NCI-H2107 treated with DMSO at 0.1 percent for 48 hours (cell line): Measurements from ENCODE around the gene PRKAR1A.
A peak's percentile ranks its signal among the peaks of the same experiment; 100 is the strongest.
"Not testable (repeated sequence)": the region's sequence is repeated elsewhere in the genome, so short reads cannot be mapped to it uniquely, and the experiment has no call there.

Experiments used
- DNase-seq: peaks from one replicate; lab custom pipeline; 2025; ENCODE audit not compliant: unreplicated experiment; lab: John Stamatoyannopoulos, UW

PRKAR1A gene

DNA sequence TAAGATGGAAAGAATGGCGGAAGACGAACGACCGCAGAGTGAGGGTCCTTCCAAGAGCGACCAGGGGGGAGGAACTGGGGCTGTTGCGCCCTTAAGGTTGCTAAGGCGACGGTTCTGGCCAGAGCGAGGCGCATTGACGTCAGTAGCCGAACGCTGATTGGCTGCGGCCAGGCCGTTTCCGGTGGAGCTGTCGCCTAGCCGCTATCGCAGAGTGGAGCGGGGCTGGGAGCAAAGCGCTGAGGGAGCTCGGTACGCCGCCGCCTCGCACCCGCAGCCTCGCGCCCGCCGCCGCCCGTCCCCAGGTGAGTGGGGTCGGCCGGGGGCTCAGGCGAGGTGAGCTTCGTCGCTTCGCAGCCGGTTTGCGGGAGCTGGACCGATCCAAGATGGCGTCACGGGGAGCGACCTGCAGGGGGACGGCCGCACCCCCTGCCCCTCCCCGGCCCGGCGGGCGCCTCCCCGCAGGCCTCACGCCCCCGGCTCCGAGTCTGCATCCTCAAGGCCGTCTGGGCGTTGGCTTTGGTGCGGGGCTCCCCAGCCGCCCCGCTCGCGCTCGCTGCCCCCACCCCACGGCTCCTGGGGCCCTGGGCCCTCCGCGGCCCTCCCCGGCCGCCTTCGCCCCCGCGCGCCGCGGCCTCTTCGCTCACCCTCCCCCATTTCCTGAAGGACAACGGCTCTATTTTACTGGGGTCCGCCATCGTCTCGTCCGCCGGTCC is at the start of gene PRKAR1A:
PRKAR1A (plus strand) TSS at position 184 of the 713 bp plus-strand sequence. CDS start 2,970 bp downstream, outside the sequence.
- DNase-seq = peak; percentile 78

DNA sequence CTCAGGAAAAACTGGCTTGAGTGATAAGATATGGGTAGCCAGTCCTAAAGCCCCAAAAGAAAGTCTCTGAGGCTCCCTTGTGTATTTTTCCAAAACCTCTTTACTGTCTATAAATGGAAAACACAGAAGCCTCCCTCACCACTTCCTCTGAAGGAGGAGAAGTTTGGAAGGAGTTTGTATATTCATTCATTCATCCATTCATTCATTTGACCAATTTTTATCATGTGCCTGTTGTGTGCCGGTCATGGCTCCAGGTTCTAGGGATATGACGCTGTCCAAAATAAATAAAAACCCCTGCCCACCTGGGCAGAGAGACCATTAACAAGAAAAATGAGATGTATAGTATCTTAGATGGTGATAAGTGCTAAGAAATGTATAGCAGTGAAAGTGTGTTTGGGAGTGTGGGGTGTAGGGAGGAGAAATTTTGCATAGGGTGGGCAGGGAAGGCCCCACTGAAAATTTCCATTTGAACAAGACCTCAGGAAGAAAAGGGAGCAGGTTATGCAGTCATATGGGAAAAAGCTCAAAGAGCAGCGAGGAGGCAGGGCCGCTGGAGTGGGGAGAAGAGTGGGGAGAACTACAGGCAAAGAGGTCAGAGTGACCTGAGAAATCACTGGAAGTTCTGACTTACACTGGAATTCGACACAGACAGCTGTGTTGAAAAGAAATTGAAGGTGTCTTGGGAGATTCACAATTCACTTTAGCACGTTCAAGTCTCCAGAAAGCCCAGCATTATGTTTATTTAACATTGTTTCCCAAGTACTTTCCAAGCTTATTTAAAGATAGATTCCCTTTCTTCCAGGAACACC is 48.8 kb upstream of the PRKAR1A start:
- DNase-seq = no peak

DNA sequence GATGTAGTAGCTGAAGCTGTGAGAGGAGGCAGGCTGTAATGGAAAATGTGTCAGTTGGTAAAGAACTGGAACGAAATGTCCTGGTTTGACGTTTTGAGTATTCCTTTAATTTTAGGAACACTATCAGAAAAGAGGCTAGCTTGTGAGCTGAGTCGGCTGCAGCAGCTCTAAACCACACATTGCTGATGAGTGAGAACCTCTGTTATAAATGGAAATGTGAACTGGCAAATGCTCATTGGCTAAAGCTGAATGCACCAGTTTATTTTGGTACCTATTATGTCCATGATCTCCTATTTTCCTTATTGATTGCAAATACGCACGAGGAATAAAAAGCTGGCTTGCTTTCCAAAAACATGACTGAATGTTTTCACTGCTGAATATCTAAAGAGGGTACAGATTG is 43.9 kb upstream of the PRKAR1A start:
- no peak for DNase-seq

DNA sequence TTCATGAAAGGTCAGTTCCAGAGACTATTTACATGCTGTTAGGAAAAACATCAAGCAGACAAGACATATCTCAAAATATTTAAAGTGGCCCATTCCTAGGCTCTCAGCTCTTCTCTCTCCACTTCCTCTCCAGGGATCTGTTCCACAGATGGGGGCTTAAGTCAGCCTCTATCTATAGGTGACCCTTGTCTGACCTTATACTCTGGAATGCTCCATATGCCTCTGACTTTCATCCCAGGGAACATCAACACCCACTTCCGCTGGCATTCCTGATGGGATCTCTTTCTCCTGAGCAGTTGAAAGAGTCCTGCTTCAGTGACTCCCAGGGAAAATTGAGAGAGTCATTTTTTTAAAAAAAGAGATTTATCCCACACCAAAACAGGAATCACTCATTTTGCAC is 43.4 kb upstream of the PRKAR1A start:
- no peak for DNase-seq

DNA sequence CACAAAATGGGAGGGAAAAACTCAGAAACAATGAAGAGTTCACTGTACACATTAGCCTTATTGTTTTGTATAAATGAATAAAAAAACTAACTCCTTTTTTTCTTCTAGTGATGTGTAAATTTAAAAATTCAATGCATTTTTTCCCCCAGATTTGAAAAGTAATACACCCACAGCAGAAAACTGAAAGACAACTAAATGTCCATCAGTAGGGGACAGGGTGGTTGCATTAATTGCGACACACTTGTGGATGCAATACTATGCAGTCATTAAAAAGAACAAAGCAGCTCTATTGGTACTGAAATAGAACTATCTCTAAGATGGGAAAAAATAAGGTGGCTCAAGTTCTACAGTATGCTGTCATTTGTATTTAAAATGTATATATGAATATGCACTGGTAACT is 41.3 kb upstream of the PRKAR1A start:
- no peak for DNase-seq

DNA sequence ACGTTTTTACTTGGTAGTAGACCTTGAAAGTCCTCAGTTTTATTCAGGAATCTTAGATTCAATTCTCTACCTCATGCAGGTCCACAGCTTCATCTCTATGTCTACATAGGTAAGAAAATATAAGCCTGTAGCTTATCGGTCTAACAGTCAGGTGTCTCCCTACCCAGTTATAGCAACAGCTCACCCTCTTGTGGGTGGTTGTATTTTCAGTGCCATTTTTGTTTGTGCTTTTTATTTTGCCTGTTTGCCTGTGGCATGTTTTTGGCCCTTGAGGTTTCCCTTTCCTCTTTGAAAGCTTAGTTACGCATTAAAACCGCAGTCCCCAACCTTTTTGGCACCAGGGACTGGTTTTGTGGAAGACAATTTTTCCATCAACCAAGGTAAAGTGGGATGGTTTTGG is 31.3 kb upstream of the PRKAR1A start:
- DNase-seq = no peak

DNA sequence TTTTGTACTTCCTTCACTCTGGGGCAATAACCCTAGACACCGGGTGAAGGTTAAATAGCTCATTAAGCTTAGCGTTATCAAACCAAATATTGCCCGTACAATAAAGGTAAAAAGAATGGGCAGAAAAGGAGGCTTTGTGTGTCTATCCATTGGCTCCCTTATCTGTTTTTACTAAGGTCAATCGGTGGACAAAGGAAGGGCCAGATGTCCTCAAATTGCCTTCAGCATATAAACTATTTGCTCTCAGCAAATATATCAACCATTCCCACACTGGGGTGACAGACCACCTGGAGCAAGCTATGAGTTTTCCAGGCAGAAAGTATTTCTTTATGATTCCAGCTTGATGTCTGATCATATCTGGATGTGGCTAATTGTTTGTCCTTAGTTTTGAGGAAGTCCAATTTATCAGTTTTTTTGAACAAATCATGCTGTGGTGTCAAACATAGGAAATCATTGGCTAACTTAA is 29.6 kb upstream of the PRKAR1A start:
- DNase-seq = no peak

DNA sequence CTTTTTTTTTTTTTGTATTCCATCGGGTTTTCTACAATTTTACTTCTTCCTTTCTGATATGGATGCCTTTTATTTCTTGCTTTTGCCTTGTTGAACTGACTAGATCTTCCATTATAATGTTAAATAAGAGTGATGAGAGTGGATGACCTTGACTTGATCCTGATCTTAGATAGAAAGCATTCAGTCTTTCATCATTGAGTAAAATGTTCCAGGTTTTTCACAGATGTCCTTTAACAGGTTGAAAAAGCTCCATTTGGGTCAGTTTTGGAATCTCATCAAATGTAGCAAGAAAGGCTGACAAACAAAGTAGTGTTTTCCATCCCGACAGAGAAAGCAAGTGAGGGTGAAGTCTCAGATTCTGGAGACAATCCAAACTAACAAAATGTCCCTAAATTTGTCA is 27.8 kb upstream of the PRKAR1A start:
- DNase-seq = no peak

DNA sequence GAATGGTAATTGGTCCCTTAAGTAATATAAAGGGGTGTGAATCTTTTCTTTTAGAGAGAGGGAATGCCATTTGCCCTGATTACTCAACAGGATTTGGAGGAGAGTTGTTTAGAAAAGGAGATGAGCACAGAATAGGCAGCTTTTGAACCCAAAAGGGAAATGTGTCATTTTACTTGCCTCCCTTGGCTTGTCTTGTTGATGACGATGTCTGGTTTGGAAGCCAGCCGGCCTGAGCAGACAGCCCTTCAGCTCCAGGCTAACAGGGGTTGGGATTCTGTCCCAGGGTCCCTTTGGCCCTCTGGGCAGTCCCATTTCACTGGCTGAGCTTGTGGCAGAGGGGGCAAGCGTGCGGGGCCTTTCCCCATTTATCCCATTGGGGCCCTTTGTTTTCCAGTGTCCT is 22.3 kb upstream of the PRKAR1A start:
- DNase-seq = no peak

DNA sequence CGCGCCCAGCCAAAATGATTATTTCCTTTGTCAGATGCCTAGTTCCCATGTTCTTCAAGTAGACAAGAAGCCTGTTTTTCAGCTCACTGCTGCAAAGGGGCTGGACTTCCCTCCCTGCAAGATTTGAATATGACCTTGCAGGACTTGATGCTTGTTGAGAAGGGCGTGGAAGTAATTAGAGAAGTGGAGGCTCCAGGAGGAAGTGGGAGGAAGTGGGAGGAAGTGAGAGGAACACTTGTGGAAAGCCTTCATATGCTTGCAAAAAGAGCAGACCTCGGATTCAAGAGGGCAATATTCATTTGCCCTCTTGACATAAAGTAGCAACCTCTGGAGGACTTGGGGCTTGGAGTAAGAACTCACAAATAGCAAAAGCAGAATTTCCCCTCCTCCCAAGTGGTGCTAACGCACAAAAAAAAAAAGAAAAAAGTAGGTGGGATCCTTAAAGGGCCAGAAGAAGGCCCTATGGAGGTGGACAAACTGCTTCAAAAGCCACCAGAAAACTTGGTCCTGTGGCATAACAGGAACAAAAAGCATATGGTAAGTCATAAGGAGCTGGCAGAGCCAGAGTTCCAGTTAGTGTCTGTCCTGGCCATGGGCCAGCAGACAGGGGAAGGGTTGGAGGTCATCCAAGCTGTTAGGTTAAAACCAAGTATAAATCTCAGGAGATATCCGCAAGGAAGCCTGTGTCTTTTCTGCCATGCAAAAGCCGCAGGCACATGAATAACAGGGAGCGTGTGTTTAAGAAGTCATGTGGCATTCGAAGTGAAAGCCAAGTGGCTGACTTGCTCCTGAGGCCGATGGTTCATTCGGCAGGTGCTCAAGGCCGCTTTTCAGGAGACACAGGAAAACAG is 20.6 kb upstream of the PRKAR1A start:
- DNase-seq = no peak

DNA sequence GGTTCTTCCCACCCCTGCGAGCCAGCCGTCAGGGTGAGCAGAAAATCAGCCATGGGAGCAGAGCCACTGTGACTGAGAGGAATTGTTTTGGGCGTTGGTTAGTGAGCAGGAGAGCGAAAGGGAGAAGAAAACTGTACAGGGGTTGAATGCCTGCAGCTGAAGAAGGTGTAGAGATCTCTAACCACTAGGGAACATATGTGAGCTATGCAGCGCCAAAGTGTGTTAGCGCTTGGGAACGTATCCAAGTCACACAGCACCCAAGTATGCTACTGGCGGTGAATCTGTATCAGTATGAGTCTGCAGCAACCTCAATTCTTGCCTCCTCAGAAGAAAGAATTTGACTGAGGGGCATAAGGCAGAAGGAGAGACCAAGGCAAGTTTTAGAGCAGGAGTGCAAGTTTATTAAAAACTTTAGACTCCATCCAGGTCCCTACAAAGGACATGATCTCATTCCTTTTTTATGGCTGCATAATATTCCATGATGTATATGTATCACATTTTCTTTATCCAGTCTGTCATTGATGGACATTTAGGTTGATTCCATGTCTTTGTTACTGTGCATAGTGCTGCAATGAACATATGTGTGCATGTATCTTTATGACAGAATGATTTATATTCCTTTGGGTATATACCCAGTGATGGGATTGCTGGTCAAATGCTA is 19.7 kb upstream of the PRKAR1A start:
- DNase-seq = not testable (repeated sequence)

DNA sequence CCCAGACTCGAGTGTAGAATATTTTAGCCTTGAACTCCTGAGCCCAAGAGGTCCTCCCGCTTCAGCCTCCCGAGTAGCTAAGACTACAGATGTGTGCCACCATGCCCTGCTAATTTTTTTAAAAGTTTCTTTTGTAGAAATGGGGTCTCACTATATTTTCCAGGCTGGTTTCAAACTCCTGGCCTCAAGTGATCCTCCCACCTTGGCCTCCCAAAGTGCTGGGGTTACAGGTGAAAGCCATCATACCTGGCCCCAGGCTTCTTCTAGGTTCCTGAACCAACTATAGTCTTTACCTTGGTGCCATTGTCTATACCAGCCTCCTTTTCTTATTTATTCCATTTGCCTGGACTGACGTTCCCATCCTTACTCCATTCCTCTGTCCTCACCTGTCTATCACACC is 17.1 kb upstream of the PRKAR1A start:
- no peak for DNase-seq

DNA sequence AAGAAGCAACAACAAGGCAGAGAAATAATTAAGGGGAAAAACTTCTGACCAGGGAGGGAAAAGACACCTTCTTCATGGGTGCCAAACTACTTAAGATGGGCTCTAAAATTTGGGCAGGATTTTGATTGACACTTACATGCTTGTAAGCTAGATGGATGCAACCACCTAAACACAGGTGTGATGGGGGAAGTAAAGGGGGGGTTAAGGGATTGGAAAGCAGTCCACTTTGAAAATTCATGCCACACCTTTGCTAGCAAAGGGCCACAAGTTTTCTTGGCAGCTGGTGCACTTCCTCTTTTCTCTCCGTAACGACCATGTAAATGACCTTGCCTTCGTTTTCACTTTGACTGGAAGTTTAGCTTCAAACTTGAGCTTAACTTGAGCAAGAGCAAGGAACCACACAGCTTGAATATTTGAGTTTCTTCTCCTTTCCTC is 14.3 kb upstream of the PRKAR1A start:
- no peak for DNase-seq

DNA sequence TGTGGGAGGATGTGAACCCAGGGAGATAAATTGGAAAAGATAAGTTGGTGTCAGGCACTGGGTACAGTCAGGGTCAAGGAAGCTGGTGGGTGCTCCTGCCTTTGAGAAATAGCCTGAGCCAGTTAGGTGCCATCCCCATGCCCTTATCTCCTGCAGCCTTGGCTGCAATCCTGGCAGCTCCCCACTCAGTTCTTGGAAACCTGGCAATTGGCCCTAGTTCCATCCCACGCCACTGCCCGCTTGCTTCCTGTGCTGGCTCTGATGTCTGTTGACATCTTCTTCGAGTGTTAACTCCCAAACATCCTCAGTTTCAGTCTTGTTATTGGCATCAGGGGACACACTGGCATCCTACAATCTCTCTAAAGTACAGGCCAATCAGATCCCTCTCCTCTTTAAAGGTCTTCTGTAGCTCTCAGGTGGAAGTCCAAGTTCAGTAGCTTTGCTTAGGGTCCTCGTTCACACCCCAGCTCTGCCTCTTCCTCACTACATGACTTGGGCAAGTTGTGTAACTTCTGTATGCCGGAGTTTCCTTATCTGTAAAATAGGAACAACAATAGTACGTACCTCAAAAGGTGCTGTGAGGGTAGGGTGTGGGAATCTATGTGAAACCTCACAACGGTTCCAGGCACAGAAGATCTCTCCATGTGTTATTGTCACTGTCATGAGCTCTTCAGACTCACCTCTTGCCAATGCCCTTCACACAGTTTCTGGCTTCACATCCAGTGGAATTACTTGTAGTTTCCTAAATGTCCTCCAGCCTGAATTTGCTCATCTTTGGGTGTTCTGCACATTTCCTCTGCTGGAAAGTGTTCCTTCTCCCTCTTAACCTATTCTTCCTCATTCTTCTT is 13.5 kb upstream of the PRKAR1A start:
- DNase-seq = no peak

DNA sequence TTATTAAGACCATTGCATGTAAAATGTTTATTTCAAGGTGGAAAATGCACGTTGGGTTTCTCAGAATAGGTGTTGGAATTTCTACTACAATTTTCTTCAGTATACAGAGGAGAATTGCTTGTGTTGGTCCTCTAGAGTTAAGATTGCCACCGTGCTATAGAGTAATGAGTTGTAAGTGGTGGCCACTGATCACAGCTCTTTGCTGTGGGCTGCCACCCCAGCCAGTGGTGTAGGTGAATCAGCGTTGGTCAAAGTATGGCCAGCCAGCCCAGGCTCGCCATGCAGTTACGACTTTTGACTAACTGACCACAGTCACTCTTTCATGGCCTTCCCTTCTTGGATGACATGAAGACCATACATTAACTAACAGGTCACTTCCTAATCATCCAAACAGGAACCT is 12.6 kb upstream of the PRKAR1A start:
- DNase-seq = no peak

DNA sequence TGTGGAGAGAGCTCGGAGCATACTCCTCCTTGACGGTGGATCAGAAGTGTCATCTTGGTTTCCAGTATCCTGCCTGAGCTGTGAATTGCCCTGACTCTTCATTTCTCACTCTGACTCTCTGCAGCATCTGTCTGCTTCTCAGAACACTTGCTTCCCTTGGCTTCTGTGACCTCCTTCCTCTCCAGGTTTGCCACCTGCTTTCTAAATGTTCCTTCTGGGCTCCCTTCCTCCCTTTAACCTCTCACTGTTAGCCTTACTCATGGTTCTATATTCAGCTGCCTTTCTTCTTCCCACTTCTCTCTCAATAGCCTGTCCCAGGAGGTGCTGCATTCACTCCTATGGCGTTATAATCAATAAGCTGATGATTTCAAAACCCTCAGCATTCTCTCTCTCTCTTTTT is 11.2 kb upstream of the PRKAR1A start:
- DNase-seq = no peak

DNA sequence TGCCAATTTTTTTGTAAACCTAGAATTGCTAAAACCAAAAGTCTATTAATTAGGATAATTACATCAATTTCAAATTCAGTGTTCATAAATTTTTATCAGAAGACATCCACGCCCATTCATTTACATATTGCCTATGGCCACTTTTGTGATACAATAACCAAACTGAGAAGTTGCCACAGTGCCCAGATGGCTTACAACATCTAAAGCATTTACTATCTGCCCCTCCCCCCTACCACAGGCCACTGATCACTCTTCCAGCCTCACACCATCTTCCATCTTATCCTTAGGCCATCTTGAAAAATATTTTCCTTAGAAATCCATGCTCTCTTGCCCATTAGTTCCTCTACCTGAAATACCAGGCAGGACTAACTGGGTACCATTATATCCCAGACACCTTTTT is 6.3 kb upstream of the PRKAR1A start:
- DNase-seq = no peak

DNA sequence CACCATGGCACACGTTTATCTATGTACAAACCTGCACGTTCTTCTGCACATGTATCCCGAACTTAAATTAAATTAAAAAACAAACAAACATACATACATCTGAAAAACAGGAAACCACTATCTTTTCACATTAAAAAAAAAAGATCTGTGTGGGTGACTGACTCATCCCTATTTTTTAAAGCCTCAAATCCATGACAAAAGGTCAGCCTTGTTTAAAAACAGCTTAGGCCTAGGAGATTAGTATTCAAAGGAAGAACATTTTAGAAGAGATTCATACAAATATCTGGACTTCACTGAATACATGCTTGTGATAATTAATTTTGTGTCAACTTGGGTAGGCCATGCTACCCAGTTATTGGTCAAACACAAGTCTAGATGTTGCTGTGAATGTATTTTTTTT is 4.7 kb upstream of the PRKAR1A start:
- DNase-seq = no peak

DNA sequence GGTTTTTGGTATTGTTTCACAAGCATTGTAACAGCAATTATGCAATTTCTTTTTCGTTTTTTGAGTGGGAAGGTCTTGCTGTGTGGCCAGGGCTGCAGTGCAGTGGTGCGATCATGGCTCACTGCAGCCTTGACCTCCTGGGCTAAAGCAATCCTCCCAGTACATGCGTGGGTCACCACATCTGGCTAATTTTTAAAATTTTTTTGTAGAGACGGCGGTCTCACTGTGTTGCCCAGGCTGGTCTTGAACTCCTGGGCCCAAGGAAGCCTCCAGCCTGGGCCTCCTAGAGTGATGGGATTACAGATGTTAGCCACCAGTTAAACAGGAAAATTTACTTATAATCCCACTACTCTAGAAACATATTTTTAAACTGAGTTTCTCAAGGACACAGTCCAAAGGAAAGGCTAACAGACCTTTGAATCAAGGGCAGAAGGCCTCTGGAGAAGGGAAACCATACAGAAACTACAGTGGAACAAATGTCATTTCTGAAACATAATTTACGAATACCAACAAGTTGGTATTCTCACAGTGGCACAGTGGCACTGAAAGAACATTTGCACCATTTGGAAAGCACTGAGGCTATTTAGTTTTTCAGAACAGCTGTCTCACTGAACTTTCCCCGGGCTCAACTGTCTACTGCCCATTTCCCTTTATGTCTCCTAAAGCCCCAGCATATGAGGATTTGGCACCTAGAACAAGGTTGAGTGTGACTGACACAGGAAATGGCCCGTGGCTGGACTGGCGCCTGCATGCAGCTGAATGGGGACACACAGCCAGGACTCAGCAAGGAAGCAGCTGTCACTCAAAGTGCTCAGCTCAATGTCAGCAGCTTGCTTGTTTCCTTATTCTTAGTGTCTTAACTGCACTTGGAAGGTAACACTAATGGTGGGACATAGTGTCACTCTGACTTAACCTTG is 2.8 kb upstream of the PRKAR1A start:
- DNase-seq = peak; percentile 42
